Measurements from ENCODE around the gene CDC25B.

CDC25B gene

GRCh38 chr20:3804254-3804751 is 8.2 kb downstream of the CDC25B start:
- DNase-seq (ENCODE audit: low read depth): peak; percentile 39

- DNase-seq (ENCODE audit: low read depth): no peak
Measured at GRCh38 chr20:3804781-3805180, 8.7 kb downstream of the CDC25B start.

DNA sequence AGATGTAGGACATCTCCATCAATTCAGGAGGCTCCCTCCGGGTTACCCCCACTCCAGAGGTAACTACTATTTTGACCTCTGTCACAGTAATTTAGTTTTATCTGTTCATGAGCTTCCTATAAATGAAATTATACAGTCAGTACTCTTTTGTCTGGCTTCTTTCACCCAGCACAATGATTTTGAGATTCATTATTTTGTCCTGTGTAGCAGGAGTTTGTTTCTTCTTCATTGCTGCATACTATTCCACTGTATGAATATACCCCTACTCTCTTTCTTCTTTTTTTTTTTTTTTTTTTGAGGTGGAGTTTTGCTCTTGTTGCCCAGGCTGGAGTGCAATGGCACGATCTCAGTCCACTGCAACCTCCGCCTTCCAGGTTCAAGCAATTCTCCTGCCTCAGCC is 12.4 kb downstream of the CDC25B start:
- no peak for DNase-seq (ENCODE audit: low read depth)

- DNase-seq (ENCODE audit: low read depth): peak; percentile 97
Measured at GRCh38 chr20:3811467-3812258, 15.6 kb downstream of the CDC25B start.

GRCh38 chr20:3812259-3812681 is 16.2 kb downstream of the CDC25B start:
- no peak for DNase-seq (ENCODE audit: low read depth)

DNA sequence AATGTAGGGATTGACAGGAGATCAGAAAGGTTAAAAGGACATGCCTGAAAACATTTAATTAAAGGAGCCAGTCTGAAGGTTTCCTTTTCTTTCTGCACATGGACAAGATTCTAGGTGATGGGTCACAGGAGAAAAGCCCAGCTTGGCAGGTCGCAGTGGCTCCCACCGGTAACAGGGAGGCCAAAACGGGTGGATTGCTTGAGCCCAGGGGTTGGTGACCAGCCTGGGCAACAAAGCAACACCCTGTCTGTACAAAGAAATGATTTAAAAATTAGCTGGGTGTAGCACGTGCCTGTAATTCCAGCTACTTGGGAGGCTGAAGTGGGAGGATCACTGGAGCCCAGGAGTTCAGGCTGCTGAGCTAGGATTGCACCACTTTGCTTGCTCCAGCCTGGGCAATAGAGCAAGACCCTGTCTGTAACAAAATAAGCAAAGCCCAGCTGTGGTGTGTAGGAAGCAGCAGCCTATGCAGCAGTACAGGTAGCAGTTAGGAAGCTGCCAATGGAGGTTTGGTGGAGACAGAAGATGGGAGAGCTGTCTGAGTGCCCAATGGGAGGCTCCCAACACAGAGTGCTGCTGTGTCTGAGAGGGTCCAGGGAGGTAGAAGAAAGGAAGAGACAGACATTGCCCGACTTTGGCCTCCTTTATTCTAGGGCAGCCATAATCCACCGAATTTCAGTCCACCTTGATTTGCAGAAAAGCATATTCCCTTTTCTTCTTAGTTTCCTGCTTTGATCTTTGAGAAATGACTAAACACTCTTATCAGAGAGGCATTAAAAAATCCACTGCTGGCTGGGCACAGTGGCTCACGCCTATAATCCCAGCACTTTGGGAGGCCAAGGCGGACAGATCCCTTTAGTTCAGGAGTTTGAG is 17.1 kb downstream of the CDC25B start:
- DNase-seq (ENCODE audit: low read depth): no peak

- no peak for DNase-seq (ENCODE audit: low read depth)
Measured at GRCh38 chr20:3813848-3814581, 17.9 kb downstream of the CDC25B start.

- no peak for DNase-seq (ENCODE audit: low read depth)
Measured at GRCh38 chr20:3814928-3815495, 18.9 kb downstream of the CDC25B start.

DNA sequence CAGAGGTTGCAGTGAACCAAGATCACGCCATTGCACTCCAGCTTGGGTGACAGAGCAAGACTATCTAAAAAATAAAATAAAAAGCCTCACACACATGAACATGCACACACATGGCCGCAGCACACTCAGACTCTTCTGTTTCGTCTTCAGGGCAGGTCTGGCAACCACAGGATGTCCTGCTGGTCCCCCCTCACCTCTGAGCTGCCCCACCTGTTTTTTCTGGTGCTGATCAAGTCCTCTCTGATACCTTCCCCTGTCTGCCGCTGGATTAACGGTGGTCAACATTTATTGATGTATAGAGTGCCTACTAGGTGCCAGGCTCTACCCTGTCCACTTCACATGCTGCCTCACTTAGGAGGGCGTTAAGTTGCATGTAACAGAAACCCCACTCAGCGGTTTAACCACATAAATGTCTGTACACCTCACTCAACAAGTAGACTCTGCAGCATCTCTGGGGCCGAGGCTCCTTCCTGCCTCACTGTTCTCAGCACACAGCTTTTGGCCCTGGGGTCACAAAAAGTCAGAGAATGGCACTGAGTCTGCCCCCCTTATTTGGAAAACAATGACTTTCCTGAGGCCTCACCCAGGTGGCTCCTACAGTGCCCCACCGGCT is 19.7 kb downstream of the CDC25B start:
- no peak for DNase-seq (ENCODE audit: low read depth)

DNA sequence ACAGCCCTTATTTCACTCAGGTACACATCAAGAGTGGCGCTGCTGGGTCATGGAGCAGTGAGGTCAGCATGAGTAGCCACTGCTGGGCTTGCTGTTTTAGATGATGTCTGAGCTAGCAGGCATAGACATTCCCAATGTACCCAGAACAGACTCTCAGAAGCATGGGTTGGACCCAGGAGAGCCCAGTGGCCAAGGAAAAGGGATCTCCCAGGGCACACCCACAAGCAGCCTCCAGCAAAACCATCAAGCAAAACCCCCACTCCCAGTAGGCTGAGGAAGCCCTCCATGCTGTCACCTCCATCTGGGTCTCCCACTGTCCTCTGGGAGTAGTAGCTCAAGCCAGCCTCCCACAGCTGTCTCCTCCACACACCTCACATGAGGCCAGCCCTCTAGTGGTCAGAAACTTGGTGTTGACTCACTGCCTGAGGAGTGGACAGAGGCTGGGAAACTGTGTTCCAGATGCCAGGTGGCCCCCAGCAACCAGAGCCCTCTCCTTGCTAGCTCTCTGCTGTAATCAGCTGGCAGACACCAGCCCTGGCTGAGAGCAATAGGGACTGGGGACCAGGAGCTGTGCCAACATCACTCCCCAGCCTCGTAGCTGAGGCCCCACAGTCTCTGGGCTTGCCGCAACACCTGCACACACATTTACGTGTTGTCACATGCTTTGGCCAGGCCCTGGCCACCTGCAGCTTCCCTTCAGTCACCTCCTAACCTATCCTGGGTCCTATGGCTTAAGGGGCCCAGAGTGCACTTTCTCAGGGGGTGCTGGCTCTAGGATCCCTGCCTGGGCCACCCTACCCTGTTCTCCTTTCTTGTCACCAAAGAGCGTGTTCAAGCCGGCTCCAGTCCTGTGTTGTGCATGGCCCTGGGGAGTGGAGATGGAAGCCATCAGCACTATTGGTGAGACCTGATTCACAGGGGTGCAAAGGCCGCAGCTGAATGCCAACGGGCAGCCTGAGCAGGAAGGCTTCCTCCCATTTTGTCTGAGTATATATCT is 22.3 kb downstream of the CDC25B start:
- DNase-seq (ENCODE audit: low read depth): peak; percentile 79

DNA sequence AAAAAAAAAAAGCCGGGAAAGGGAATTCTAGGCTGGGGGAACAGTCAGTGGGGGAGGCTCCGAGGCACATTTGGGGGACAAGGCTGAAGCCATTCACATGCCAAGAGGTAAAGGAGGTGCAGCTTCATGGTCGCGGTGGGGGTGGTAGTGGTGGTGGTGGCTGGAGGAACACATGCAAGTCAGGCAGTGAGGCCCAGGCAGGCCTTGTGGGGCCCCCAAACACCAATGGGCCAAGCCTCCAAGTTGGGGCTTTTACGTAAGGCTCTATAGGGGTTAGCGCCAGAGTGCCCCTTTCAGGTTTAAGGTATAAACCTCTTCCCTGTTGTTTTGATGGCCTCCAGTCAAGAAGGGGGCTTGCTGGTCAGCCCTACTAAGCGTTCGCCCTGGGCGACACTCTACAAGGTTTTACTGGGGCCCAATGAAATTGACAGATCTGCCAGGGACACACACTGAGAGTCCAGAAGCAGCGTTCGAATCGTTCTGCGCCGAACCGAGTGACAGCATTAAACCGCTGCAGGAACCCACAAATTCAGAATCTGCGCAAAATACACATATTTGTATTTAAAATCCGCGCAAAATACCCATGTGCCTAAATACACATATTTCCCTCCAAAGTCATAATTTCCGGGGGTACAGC is 23.4 kb downstream of the CDC25B start:
- no peak for DNase-seq (ENCODE audit: low read depth)

GRCh38 chr20:3820048-3820900 is 24.2 kb downstream of the CDC25B start, which contains the start of gene AP5S1:
Gene AP5S1, plus strand, starts transcription at chr20:3820547. Its CDS starts 1,571 bp downstream, at chr20:3822118.
- DNase-seq (ENCODE audit: low read depth): peak; percentile 96

GRCh38 chr20:3820901-3821727 is 25.0 kb downstream of the CDC25B start:
- DNase-seq (ENCODE audit: low read depth): no peak

DNA sequence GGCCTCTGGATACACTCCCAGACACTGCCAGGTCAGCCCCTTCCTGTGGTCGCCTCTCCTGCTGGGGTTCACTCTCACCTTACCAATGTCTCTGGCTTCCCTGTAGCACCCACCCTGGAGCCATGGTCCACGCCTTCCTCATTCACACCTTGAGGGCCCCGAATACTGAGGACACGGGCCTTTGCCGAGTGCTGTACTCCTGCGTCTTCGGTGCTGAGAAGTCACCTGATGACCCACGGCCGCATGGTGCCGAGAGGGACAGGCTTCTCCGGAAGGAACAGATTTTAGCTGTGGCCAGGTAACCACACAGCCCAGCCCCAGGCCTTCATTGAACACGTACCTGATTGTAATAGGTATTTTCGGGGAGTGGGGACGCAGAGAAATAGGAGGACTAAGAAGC is 25.9 kb downstream of the CDC25B start:
- no peak for DNase-seq (ENCODE audit: low read depth)

DNA sequence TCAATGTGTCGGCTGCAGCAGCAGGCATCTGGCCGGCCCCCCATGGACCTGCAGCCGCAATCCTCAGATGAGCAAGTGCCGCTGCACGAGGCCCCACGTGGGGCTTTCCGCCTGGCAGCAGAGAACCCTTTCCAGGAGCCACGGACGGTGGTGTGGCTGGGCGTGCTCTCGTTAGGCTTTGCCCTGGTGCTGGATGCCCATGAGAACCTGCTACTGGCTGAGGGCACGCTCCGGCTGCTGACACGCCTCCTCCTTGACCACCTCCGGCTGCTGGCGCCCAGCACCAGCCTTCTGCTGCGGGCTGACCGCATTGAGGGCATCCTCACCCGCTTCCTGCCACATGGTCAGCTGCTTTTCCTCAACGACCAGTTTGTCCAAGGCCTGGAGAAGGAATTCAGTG is 27.8 kb downstream of the CDC25B start:
- no peak for DNase-seq (ENCODE audit: low read depth)

GRCh38 chr20:3825526-3825925 is 29.4 kb downstream of the CDC25B start:
- no peak for DNase-seq (ENCODE audit: low read depth)

DNA sequence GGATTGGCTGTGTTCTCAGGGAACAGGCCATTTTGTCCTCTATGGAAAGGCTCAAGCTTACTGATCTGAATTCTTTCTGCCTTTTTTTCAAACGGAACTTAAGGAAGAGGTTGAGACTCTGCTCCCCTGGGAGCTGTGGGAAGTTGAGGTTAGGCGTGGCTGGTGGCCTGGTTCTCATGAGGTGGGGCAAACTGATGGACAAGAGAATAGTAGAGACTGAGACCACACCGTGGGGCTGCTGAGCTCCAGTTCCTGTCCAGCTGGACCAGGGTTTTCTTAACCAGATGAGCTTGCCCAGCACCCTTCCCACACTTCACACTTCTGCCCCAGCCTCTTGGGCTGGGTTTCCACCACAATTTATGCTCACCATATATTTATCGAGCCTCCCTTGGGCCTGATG is 30.3 kb downstream of the CDC25B start:
- no peak for DNase-seq (ENCODE audit: low read depth)

- DNase-seq (ENCODE audit: low read depth): no peak
Measured at GRCh38 chr20:3828798-3829197, 32.7 kb downstream of the CDC25B start.
